OCI-LY7 (cell line): ENCODE results near the gene ZNF620. TPM values are rescaled to one million over a fixed set of nuclear protein-coding genes. Genes with fewer than 3 reads are reported as not detected.
"Not testable (repeated sequence)": the region's sequence is repeated elsewhere in the genome, so short reads cannot be mapped to it uniquely, and the experiment has no call there.

Experiments
- BruUV-seq: library from RNA; stranded (reverse); fragments of 400-500 nt; replicated peaks from 2 replicates; lab custom pipeline; 2021; lab: Mats Ljungman, UMichigan
- CTCF ChIA-PET: fragments of 300-600 bp; sonication (Branson Sonifier 250); formaldehyde crosslinking; loops from one replicate; lab custom pipeline; 2022; ENCODE audit warnings: antibody characterized with exemption; ENCODE audit not compliant: unreplicated experiment; lab: Charles Lee
- POLR2A ChIA-PET: fragments of 300-600 bp; sonication (Branson Sonifier 250); formaldehyde crosslinking; loops from one replicate; lab custom pipeline; 2022; ENCODE audit warnings: antibody characterized with exemption; lab: Charles Lee
- DNase-seq: peaks from one replicate; pipeline ENCODE4 v3.0.0-alpha.2; 2015; ENCODE audit warnings: low spot score
- H2AFZ ChIP-seq: fragments of 200-600 bp; sonication (generic), shearing (Covaris generic); 2 replicates; pipeline ENCODE4 v1.6.1; 2014; ENCODE audit warnings: mild to moderate bottlenecking, antibody characterized with exemption, low read length, moderate library complexity
- H3K27ac ChIP-seq: fragments of 200-600 bp; sonication (generic); 2 replicates; pipeline ENCODE4 v1.5.1; 2014; ENCODE audit warnings: mixed run types, low read depth, mild to moderate bottlenecking, moderate library complexity, low read length, inconsistent platforms; ENCODE audit not compliant: poor library complexity, severe bottlenecking
- H3K36me3 ChIP-seq: fragments of 200-600 bp; sonication (generic); 2 replicates; pipeline ENCODE4 v1.6.1; 2014; ENCODE audit warnings: mild to moderate bottlenecking, antibody characterized with exemption, low read length, moderate library complexity, mixed read lengths; ENCODE audit not compliant: insufficient read depth
- H3K4me1 ChIP-seq: fragments of 200-600 bp; sonication (generic); 2 replicates; pipeline ENCODE4 v1.5.1; 2014; ENCODE audit warnings: mild to moderate bottlenecking, low read length; ENCODE audit not compliant: insufficient read depth, poor library complexity, severe bottlenecking
- H3K4me2 ChIP-seq: fragments of 200-600 bp; sonication (generic); 2 replicates; pipeline ENCODE4 v1.6.1; 2014; ENCODE audit warnings: mild to moderate bottlenecking, low read length
- H3K4me3 ChIP-seq: fragments of 200-600 bp; sonication (generic); 2 replicates; pipeline ENCODE4 v1.5.1; 2014; ENCODE audit warnings: mild to moderate bottlenecking, low read depth, low read length; ENCODE audit not compliant: poor library complexity, severe bottlenecking
- H3K79me2 ChIP-seq: fragments of 200-600 bp; sonication (generic); 2 replicates; pipeline ENCODE4 v1.6.1; 2016; ENCODE audit warnings: low read depth, mild to moderate bottlenecking, low read length, moderate library complexity, mixed read lengths; ENCODE audit not compliant: insufficient read depth
- H3K9me2 ChIP-seq: fragments of 200-600 bp; sonication (generic); 2 replicates; pipeline ENCODE4 v1.6.1; 2016; ENCODE audit warnings: mild to moderate bottlenecking, low read length, mixed read lengths; ENCODE audit not compliant: insufficient read depth
- H3K9me3 ChIP-seq: fragments of 200-600 bp; sonication (generic); 2 replicates; pipeline ENCODE4 v1.6.1; 2014; ENCODE audit warnings: mild to moderate bottlenecking, mixed run types, low read length, mixed read lengths
- H4K20me1 ChIP-seq: fragments of 200-600 bp; sonication (generic); 2 replicates; pipeline ENCODE4 v1.6.1; 2014; ENCODE audit warnings: mild to moderate bottlenecking, antibody characterized with exemption, low read length, moderate library complexity, mixed read lengths; ENCODE audit not compliant: insufficient read depth
- CTCF ChIP-seq: fragments of 200-600 bp; sonication (generic); conservative IDR thresholded peaks from 2 replicates; pipeline ENCODE4 v1.5.1; 2014; ENCODE audit warnings: mild to moderate bottlenecking, antibody characterized with exemption, low read length, moderate library complexity, mixed read lengths
- EZH2phosphoT487 ChIP-seq: fragments of 200-600 bp; sonication (generic); IDR thresholded peaks from 2 replicates; pipeline ENCODE4 v1.6.1; 2018; ENCODE audit warnings: low read depth, borderline replicate concordance, mild to moderate bottlenecking, mixed run types, antibody characterized with exemption, low read length, moderate library complexity, mixed read lengths
- intact Hi-C: fragments of 100-400 bp; cut with micrococcal nuclease; formaldehyde crosslinking; loops from one replicate; pipeline ENCODE4 v1.10.0; 2022; ENCODE audit not compliant: unreplicated experiment
- total RNA-seq, 2 experiments: library from RNA; depleted of rRNA in 1 of 2; stranded (reverse); fragments of >200 nt in 1 of 2; shearing (Covaris generic) in 1 of 2; gene quantifications; 2 replicates each; pipeline ENCODE4 v1.2.3, GENCODE V29; 2014 to 2022

Gene ZNF620
- total RNA-seq, 2 experiments from 2014 or later: 0.27 TPM; not detected in 1

- peak; percentile 96 for DNase-seq
- Histone ChIP-seq H4K20me1 (peaks cover 23% of the 10 kb centered on the region), H3K4me3 (peak within 1 kb of the TSS; percentile 98), H3K36me3 (peaks cover 49% of the 10 kb centered on the region), H3K27ac (peak within 1 kb of the TSS; percentile 80), H3K4me1 (peaks cover 42% of the 10 kb centered on the region), H3K9me2 (no peaks in the 10 kb centered on the region), H3K9me3 (no peaks in the 10 kb centered on the region), H3K4me2 (peak within 1 kb of the TSS; percentile 80), H3K79me2 (peaks cover 48% of the 10 kb centered on the region), H2AFZ (peak within 1 kb of the TSS; percentile 82; the same call in 1 of the 2 replicates)
- no peak for TF ChIP-seq EZH2phosphoT487
- TF ChIP-seq CTCF: no peak
- CTCF ChIA-PET: no interaction called here
- intact Hi-C loops: loop anchor here (2.0 to 10.0 kb wide), 3 partner anchors 260 to 1508 kb away; partner anchors contain the start of genes CTNNB1 and ULK4
- POLR2A ChIA-PET: interaction anchor here (1.0 to 1.6 kb wide), 7 partner anchors 8 to 261 kb away, joined by 3 to 6 read pairs (median 4); partner anchors contain the start of genes ZNF619 and ZNF621
- no TSS peak for BruUV-seq
Measured at GRCh38 chr3:40456940-40457823, 48.7 kb upstream of the ZNF620 start, which contains the start of gene RPL14. RPL14 (plus strand) TSS chr3:40457339; CDS start chr3:40457472, 133 bp downstream.

GRCh38 chr3:40458473-40458872 lies 47.4 kb upstream of the ZNF620 start:
- Histone ChIP-seq H3K79me2 (peaks cover 48% of the 10 kb centered on the region), H3K36me3 (peaks cover 62% of the 10 kb centered on the region)

GRCh38 chr3:40460481-40460880 lies 45.4 kb upstream of the ZNF620 start:
- BruUV-seq, H2AFZ ChIP-seq, H3K9me2 ChIP-seq, H3K9me3 ChIP-seq, H3K4me3 ChIP-seq, intact Hi-C loops, DNase-seq, CTCF ChIA-PET, H3K27ac ChIP-seq: not testable (repeated sequence)
- 0 out of 2 replicates have a peak overlapping the region, but pooled peaks have one; percentile 7 for H3K4me2 ChIP-seq
- peaks cover 26% of the 10 kb centered on the region for H4K20me1 ChIP-seq
- peaks cover 48% of the 10 kb centered on the region for H3K79me2 ChIP-seq
- POLR2A ChIA-PET: interaction anchor here (1.2 kb wide), 1 partner anchor 18 kb away, joined by 4 read pairs; no protein-coding TSS in a partner anchor
- H3K4me1 ChIP-seq: peaks cover 31% of the 10 kb centered on the region
- H3K36me3 ChIP-seq: peaks cover 82% of the 10 kb centered on the region

More at GRCh38 chr3:40458473-40458872, 47.4 kb upstream of the ZNF620 start:
- no peak for DNase-seq
- ChIA-PET POLR2A (interaction anchor here (0.9 to 1.6 kb wide), 4 partner anchors 13 to 67 kb away, joined by 3 to 6 read pairs (median 4); partner anchors contain the start of genes ZNF619 and ZNF621), CTCF (no interaction called here)
- peak overlapping the region; percentile 78 for H3K4me2 ChIP-seq
- no peaks in the 10 kb centered on the region for H3K9me2 ChIP-seq
- no peaks in the 10 kb centered on the region for H3K9me3 ChIP-seq
- no peak for TF ChIP-seq EZH2phosphoT487
- no peak for TF ChIP-seq CTCF
- no peak overlapping the region for H2AFZ ChIP-seq
- H3K4me3 ChIP-seq: peak overlapping the region; percentile 98
- intact Hi-C loops: loop anchor here (5.0 to 10.0 kb wide), 2 partner anchors 259 to 1506 kb away; partner anchors contain the start of gene ULK4
- H4K20me1 ChIP-seq: peaks cover 23% of the 10 kb centered on the region
- peak overlapping the region; percentile 80 for H3K27ac ChIP-seq
- peaks cover 40% of the 10 kb centered on the region for H3K4me1 ChIP-seq
- BruUV-seq: no TSS peak
